NCI-H1436 (cell line): ENCODE measurements around the gene MAP3K19.
"Not testable (repeated sequence)": the region's sequence is repeated elsewhere in the genome, so short reads cannot be mapped to it uniquely, and the experiment has no call there.

Experiments used
- DNase-seq: peaks from one replicate; lab custom pipeline; 2025; lab: John Stamatoyannopoulos, UW

The MAP3K19 gene, protein sequence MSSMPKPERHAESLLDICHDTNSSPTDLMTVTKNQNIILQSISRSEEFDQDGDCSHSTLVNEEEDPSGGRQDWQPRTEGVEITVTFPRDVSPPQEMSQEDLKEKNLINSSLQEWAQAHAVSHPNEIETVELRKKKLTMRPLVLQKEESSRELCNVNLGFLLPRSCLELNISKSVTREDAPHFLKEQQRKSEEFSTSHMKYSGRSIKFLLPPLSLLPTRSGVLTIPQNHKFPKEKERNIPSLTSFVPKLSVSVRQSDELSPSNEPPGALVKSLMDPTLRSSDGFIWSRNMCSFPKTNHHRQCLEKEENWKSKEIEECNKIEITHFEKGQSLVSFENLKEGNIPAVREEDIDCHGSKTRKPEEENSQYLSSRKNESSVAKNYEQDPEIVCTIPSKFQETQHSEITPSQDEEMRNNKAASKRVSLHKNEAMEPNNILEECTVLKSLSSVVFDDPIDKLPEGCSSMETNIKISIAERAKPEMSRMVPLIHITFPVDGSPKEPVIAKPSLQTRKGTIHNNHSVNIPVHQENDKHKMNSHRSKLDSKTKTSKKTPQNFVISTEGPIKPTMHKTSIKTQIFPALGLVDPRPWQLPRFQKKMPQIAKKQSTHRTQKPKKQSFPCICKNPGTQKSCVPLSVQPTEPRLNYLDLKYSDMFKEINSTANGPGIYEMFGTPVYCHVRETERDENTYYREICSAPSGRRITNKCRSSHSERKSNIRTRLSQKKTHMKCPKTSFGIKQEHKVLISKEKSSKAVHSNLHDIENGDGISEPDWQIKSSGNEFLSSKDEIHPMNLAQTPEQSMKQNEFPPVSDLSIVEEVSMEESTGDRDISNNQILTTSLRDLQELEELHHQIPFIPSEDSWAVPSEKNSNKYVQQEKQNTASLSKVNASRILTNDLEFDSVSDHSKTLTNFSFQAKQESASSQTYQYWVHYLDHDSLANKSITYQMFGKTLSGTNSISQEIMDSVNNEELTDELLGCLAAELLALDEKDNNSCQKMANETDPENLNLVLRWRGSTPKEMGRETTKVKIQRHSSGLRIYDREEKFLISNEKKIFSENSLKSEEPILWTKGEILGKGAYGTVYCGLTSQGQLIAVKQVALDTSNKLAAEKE (N-terminal part only)

DNA sequence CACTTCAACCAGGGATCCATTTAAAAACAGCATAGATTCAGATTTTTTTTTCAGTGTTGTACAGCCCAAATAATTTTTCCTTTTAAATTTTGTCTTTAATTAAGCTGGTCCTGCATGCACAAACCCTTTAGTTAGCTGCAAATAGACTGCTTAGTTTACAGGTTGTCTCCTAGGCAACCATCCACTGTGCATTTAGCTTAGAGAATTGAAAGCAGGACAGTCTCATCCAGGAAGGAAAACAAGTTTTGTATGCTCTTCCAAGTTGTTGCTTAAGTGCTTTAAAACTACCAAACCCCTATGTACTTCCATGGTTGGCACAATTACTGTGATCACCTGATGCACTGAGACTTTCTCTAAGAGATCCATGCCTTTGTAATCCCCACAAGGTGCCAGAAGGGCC, at the start of gene MAP3K19:
MAP3K19 (minus strand) TSS at position 148 of the 400 bp plus-strand sequence. CDS start 22,800 bp downstream, outside the sequence.
- no peak for DNase-seq

DNA sequence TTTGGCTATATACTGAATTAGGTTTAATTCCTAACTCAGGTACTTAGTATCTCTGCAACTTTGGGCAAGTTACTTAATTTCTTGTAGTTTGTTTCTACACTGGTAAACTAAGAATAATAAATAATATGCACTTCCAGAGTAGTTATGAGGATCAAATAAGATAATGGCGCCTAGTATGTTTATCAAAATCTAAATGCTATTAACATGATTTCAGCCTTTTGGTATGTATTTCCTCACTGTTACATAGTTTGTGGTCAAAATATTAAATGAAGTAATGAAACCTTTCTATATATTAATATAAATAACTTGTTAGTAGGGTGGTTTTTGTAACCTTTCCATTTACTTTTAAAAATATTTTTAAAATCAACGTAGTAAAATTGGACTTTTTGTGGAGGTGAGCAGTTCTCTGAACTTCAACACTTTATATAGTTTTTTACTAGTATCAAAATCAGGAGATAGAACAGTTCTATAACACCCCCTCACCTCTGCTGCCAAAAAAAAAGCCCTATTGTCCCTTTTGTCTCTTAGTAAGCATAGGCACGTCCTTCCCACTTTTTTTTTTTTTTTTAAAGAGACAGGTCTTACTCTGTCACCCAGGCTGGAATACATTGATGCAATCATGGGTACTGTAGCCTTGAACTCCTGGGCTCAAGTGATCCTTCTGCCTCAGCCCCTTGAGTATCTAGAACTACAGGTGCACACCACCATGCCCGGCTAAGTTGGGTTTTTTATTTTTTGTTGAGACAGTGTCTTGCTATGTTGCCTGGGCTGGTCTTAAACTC, 49.6 kb upstream of the MAP3K19 start:
- no peak for DNase-seq

DNA sequence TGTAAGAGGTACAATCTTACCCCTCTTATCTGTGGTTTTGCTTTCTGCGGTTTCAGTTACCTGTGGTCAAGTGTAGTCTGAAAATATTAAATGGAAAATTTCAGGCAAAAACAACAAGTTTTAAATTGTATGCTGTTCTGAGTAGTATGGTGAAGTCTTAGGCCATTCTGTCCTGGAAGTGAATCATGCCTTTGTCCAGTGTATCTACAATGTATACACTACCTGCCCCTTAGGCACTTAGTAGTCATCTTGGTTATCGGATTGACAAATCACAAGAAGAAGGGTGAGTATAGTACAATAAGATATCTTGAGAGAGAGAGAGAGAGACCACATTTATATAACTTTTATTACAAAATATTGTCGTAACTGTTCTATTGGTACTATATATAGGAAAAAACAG, 48.3 kb upstream of the MAP3K19 start:
- DNase-seq: no peak

DNA sequence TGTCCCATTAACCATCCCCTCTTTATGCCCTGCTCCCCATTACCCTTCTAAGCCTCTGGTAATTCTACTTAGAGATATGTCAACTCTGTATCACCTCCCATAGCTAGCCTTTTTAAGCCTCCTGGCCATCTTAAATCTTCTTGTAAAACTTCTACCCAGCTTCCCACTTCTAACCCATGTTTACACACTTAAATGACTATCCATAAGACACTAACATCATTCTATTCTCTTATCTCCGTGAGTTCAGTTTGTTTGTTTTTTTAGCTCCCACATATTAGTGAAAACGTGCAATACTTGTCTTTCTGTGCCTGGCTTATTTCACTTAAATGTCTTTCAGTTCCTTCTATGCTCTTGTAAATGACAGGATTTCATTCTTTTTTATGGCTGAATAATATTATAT, 47.3 kb upstream of the MAP3K19 start:
- no peak for DNase-seq

DNA sequence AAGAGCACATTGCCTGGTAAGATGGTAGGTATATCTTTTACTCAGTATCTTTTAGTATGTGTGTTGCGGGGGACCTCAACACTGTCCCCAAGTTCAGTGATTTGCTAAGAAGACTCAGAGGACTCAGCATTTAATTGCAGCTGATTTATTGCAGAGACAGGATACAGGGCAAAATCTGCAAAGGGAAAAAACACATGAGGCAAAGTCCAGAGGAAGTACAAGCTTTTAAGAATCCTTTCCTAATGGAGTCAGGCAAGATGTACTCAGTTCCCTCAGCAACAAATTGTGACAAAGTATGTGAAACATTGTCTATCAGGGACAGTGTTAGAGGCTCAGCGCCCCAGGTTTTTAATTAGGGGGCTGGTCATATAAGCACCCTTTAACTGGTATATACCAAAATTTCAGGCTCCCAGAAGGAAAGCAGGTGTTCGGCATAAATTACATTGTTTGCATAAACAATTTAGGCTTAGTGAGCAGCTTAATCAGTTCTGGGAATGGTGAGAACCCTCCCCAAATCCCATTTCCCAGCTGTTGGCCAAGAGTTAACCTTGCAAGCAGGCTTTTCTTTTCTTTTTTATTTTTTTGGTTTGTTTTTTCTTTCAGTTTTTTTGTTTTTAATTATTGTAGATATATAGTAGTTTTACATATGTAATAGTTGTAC, 46.6 kb upstream of the MAP3K19 start:
- no peak for DNase-seq

DNA sequence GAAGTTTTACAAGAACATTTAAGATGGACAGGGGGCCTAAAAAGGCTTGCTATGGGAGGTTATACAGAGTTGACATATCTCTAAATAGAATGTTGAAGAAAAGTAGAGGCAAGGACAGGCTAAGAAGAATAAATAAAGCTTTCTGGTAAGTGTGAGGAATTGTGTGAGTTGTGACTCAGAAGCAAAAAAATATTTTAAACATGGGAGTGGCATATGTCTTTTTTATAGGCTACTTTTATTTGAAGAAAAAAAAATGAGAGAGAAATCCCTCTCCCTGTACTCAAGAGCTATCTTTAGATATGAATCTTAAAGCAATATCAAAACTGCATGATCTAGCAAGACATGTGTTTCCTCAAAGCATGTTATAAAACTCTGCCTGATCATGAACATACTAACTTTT, 45.9 kb upstream of the MAP3K19 start:
- DNase-seq: no peak

DNA sequence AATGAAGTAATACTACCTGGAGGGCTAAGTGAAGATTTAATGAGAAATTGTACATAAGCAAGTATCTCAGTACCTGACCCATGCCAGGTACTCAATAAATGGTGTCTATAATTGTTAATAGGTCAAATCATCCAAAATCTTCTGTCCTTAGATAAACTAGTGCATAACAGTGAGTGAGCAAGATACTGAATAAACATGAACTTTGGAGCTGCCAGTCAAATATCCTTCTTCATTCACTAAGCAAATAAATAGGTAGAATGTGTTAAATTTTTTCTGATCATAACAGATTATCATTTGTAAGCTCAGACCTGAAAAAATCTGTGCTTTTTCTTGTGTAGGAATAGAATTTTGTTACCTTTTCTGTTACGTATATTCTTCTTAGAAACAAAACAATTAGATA, 44.4 kb upstream of the MAP3K19 start:
- DNase-seq: no peak

DNA sequence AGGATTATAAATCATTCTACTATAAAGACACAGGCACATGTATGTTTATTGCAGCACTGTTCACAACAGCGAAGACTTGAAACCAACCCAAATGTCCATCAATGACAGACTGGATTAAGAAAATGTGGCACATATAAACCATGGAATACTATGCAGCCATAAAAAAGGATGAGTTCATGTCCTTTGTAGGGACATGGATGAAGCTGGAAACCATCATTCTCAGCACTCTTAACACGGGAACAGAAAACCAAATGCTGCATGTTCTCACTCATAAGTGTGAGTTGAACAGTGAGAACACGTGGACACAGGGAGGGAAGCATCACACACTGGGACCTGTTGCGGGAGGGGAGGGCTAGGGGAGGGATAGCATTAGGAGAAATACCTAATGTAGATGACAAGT, 42.4 kb upstream of the MAP3K19 start:
- not testable (repeated sequence) for DNase-seq

DNA sequence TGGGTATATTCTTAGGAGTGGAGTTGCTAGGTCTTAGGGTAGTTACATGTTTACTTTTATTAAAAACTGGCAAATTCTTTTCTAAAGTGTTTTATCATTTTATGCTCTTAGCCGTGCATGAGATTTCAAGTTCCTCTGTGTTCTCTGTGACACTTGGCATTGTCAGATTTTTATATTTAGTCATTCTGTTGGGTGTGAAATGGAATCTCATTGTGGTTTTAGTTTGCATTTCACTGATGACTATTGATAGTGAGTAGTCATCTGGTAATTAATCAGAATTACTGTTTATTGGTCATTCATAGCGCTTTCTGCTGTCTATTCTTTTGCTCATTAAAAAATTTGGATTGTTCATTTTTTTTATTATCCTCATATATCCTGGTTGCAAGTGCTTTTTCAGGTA, 39.0 kb upstream of the MAP3K19 start:
- no peak for DNase-seq

DNA sequence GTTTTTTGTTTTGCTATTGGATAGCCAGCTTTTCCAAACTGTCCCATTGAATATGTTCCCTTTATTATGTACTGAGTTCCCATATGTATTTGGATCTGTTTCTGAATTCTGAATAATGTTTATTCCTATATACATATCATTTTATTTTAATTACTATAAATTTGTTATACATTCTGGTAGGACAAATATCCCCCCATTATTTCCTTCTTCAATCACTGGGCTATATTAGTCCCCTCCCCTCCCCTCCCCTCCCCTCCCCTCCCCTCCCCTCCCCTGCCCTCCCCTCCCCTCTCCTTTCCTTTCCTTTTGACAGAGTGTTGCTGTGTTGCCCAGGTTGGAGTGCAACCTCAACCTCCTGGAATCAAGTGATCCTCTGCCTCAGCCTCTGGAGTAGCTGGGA, 31.2 kb upstream of the MAP3K19 start:
- DNase-seq: no peak

DNA sequence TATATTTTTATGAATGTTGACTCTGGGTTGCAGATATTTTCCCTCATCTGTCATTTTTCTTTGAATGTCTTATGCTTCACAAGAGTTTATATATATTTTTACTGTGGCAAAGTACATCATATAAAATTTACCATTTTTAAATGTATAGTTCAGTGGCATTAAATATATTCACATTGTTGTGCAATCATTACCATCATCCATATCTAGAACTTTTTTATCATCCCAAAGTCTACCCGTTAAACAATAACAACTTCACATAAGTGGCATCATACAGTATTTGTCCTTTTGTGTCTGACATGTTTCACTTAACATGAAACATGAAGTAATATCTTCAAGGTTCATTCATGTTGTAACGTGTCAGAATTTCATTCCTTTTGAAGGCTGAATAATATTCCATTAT, 29.3 kb upstream of the MAP3K19 start:
- no peak for DNase-seq

DNA sequence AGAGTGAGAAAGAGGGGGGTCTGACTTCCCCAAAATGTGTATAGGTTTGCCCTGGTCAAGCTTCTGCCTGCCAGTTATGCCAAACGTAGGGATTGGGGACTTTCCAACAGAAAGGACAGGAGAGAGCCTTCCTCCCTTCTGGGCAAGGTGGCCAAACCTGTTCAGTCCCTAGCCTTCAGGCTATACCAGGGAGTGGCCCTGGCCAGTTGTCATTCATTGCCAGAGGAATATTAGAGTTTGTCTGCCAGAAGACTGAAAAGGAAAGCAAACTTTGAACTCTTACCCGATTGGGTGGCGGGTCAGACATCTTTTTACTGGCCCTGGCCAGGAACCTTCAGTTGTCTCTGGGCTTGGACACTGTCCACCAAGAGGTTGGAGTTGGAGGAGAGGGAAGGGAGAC, 27.0 kb upstream of the MAP3K19 start:
- DNase-seq: no peak

DNA sequence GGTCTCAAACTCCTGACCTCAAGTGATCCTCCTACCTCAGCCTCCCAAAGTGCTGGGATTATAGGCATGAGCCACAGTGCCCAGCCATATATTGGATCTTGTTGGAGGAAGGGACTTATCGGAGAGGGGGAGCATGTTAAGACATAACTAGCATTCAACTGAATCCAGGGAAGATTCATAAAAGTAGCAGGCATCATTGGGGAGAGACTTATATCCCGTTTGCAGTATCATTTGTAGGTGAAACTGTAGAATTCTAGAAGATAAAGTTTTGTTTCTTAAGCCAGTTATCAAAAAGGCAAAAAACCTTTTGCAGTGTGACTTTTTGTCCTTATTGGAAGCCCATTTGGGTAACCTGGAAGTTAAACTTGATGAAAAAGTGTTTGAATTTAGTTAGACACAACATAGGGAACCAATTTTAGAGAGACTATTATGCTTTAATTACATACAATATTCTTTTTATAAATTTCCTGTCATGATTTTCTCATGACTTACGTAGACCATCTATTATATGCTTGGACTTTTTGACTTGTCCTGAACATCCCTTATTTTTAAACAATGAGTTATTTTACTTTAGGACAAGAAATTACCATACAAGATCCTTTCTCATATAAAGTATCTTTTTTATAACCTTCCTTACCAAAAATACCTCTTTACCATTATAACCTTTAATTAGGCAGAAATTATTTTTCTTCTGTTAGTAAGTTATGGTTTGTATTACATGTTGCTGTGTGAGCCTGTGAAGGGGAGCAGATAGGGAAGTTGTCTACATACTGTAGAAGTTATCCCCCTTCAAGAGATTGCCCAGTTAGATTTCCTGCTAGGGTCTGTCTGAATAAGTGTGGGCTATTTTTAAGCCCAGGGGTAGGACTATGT, 25.1 kb upstream of the MAP3K19 start:
- no peak for DNase-seq

DNA sequence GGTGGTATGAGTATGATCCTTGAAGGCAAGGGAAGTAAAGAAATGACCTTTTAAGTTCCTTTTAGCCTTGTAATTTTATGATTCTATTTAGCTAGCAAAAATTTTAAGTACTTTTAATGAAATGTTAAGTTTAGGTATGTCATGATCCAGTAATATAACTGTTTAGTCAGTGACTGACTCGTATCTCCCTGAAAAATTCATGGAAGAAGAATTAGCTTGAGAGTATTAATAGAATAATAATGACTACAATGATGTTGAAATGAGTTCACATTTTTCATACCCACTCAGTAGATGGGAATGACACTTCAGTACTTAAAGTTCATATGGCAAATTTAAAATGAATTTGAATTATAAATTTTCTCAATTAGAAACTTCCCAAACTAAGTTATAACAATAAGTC, 19.5 kb upstream of the MAP3K19 start:
- DNase-seq: no peak

DNA sequence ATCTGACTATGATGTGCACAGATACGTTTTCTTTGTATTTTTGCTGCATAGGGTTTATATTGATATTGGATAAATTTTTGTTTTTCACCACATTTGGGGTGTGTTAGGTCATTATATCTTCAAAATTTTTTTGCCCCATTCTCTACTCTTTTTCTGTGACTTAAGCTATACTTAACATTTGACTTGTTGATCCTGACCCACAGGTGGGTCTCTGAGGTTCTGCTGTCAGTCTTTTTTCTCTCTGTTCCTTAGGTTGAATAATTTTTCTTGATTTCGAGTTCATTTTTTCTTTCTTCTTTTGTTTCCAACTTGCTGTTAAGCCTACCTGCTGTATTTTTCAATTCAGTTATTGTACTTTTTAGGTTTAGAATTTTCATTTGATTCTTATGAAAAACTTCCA, 16.9 kb upstream of the MAP3K19 start:
- DNase-seq: no peak

DNA sequence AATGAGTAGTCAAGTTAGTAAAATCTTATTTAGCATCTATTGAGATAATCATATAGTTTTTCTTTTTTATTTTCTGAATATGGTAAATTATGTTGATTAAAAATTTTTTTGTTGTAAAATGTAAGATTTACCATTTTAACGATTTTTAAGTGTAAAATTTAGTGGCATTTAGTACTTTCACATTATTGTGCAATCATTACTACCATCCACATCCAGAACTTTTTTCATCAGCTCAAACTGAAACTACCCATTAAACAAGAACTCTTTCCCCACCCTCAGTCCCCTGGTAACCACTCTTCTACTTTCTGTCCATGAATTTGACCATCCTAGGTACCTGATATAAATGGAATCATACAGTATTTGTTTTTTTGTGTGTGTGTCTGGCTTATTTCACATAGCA, 16.0 kb upstream of the MAP3K19 start:
- DNase-seq: no peak

DNA sequence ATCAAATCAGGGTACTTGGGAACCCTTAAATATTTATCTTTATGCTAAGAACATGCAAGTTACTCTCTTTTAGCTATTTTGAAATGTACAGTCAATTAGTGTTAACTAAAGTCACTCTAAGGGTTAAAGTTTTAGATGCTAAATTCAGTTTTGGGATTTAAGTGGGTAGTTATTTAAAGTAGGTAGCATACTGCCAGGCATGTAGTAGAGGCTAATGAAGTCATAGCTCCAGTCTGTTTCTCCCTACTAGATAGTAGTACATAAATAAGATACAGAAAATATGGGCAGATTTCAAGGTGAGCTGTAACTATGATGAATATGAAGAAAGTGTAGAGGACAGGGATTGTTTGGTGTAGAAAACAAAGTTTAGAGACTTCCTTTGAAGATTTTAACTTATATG, 12.3 kb upstream of the MAP3K19 start:
- DNase-seq: no peak

DNA sequence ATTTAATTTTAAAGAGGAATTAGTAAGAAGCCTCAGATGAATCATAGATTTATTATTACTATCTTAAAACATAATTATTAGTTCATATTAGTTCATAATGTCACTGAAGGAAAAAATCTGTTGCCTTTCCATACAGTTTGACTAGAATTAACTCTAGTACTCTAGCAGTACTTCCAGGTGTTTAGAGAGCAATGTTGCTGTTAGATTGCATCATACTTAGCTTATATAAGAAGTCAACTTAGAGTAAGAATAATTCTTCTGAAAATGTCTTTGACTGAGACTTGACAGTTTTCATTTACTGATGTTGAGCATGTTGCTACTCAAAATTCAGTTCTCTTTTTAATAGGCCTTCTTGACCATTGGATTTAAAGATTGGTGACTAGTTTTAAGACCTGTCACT, 9.5 kb upstream of the MAP3K19 start:
- DNase-seq: no peak

DNA sequence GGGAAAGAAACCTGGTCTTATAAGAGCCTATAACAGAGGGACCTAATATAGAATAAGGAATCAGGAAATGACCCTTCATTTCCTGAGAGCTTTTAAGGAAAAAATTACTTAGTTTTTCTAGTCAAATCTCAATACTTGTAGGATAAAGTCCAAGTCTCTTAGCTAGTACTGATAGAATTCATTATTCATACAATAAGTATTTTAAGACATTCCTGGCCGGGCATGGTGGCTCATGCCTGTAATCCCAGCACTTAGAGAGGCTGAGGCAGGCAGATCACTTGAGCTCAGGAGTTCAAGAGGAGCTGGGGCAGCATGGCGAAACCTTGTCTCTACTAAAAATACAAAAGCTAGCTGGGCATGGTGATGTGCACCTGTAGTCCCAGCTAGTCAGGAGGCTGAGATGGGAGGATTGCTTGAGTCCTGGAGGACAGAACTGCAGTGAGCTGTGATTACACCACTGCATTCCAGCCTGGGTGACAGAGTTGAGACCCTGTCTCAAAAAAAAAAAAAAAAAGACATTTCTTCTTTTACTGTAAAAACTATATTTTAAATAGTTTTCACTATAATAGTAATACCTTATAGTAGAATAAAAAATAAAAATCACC, 8.0 kb upstream of the MAP3K19 start:
- DNase-seq: no peak

DNA sequence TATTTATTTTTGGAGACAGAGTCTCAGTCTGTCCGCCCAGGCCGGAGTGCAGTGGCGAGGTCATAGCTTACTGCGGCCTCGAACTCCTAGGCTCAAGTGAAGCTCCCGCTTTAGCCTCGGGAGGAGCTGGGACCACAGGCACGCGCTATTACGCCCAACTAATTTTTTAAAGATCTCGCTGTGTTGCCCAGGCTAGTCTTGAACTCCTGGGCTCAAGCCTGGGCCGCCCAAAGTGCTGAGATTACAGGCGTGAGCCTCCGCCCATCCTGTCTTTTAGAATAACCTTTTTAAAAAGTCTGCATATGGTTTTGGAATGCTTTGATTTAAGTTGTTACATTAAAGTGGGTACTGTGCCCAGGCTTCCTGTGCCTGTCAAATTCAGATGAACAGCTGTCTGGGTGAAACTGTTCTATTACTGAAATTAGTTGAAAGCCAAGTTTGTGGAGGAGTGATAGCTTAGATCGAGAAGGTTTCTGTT, 5.8 kb upstream of the MAP3K19 start:
- DNase-seq: no peak
